Upper lobe of left lung (tissue), 6 donors: Measurements from ENCODE around the gene STAG1. TPM values are rescaled to one million over a fixed set of nuclear protein-coding genes. Genes with fewer than 3 reads are reported as not detected.
"Not testable (repeated sequence)": the region's sequence is repeated elsewhere in the genome, so short reads cannot be mapped to it uniquely, and the experiment has no call there.

Experiments
- ATAC-seq, 2 donors: fragments of 200-7000 bp; cut with Tn5 transposase; one replicate each; pipeline ENCODE4 v1.9.1; 2022; ENCODE audit warnings: mild to moderate bottlenecking in 2 of 2, moderate library complexity in 2 of 2; ENCODE audit not compliant: low FRiP score in 2 of 2
- DNase-seq, 2 donors: peaks; one replicate each; pipeline ENCODE4 v3.0.0-alpha.2; 2019 to 2020
- H3K27ac ChIP-seq, 4 donors: fragments of 200-600 bp; sonication (generic); one replicate each; pipeline ENCODE4 v1.5.1; 2016 to 2019
- H3K27me3 ChIP-seq, 4 donors: fragments of 200-600 bp; sonication (generic); one replicate each; pipeline ENCODE4 v1.5.1; 2017 to 2019
- H3K36me3 ChIP-seq, 4 donors: fragments of 200-600 bp; sonication (generic); one replicate each; pipeline ENCODE4 v1.5.1; 2016 to 2019
- H3K4me1 ChIP-seq, 4 donors: fragments of 200-600 bp; sonication (generic); one replicate each; pipeline ENCODE4 v1.5.1; 2018 to 2019
- H3K4me3 ChIP-seq, 4 donors: fragments of 200-600 bp; sonication (generic); one replicate each; pipeline ENCODE4 v1.5.1; 2017 to 2019; ENCODE audit warnings: mild to moderate bottlenecking in 2 of 4, moderate library complexity in 1 of 4
- H3K9me3 ChIP-seq, 4 donors: fragments of 200-600 bp; sonication (generic); one replicate each; pipeline ENCODE4 v1.5.1; 2018 to 2019
- EP300 ChIP-seq, 4 donors: sonication (generic); formaldehyde crosslinking; IDR thresholded peaks; one replicate each; pipeline ENCODE4 v1.5.1; 2017; ENCODE audit warnings: antibody characterized with exemption in 4 of 4, control low read depth in 2 of 4
- POLR2A ChIP-seq, 4 donors: fragments of 450-650 bp; IDR thresholded peaks; one replicate each; pipeline ENCODE4 v1.5.1; 2016 to 2017; ENCODE audit warnings: antibody characterized with exemption in 4 of 4, mild to moderate bottlenecking in 2 of 4
- POLR2AphosphoS5 ChIP-seq, 2 donors: sonication (generic); formaldehyde crosslinking; IDR thresholded peaks; one replicate each; pipeline ENCODE4 v1.5.1; 2017; ENCODE audit warnings: antibody characterized with exemption in 2 of 2
- WGBS, 2 donors: methylation state at CpG; one replicate each; pipeline ENCODE4 v1.1.5; 2017 to 2018; 5-methylcytosine and 5-hydroxymethylcytosine counted together
- total RNA-seq, 6 donors: library from RNA; depleted of rRNA in 4 of 6; stranded (reverse); fragments of >200 nt in 4 of 6; gene quantifications; one replicate each; pipeline versions ENCODE4 v1.1.0 to v1.2.1, GENCODE V29; 2016 to 2021
- TF ChIP-seq, protein P1 (sequence below), 6 experiments: fragments of 450-650 bp in 4 of 6; fragments of 200-600 bp in 2 of 6; sonication (generic) in 2 of 6; IDR thresholded peaks; one replicate each; pipeline ENCODE4 v1.5.1; 2016 to 2019; ENCODE audit warnings: antibody characterized with exemption in 6 of 6
- donor health status: DM: no; HTN: no; CAD: no; lungs with moderate emphysema.
- donor health status: DM: no; HTN: yes; CAD: no; lungs with severe emphysema.

Gene STAG1
- total RNA-seq, 6 donors from 2014 or later = 19.1 to 65.0 (median 34.2) TPM

DNA sequence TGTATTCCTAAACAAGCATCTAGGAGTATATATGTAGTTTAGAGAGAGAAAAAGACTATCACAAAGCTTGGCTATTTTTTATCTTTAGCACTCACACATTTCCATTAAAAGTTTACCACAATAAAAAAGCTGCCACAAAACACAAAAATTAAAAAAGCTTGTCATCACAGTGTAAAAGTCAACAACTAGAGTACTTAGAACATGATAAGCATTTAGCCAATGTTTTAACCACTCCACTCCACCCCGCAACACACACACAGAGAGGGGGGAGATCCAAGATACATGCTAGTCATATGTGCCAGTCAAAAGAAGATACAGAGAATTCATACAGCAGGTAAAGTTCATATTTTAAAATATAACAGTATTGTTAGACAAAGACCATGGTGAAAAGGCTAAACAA, 79.7 kb downstream of the STAG1 start:
- Histone ChIP-seq H3K27ac (no peak overlapping the region), H3K4me3 (no peak overlapping the region), H3K9me3 (no peaks in the 10 kb centered on the region), H3K4me1 (peaks cover 0 to 18% (median 11%) of the 10 kb centered on the region in 4 donors), H3K36me3 (peaks cover 0 to 4% (median 0%) of the 10 kb centered on the region in 4 donors), H3K27me3 (no peaks in the 10 kb centered on the region)
- TF ChIP-seq POLR2AphosphoS5 (IDR thresholded peaks at IDR 0.05) (no peak), POLR2A (IDR thresholded peaks at IDR 0.05) (no peak), EP300 (IDR thresholded peaks at IDR 0.05) (no peak)
- TF ChIP-seq, protein P1, sequence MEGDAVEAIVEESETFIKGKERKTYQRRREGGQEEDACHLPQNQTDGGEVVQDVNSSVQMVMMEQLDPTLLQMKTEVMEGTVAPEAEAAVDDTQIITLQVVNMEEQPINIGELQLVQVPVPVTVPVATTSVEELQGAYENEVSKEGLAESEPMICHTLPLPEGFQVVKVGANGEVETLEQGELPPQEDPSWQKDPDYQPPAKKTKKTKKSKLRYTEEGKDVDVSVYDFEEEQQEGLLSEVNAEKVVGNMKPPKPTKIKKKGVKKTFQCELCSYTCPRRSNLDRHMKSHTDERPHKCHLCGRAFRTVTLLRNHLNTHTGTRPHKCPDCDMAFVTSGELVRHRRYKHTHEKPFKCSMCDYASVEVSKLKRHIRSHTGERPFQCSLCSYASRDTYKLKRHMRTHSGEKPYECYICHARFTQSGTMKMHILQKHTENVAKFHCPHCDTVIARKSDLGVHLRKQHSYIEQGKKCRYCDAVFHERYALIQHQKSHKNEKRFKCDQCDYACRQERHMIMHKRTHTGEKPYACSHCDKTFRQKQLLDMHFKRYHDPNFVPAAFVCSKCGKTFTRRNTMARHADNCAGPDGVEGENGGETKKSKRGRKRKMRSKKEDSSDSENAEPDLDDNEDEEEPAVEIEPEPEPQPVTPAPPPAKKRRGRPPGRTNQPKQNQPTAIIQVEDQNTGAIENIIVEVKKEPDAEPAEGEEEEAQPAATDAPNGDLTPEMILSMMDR (IDR thresholded peaks at IDR 0.05) = no peak
- ATAC-seq (no peak), DNase-seq (no peak)
- WGBS, 2 donors = 78 to 91% methylated on average over 1 of the region's 1 CpG

DNA sequence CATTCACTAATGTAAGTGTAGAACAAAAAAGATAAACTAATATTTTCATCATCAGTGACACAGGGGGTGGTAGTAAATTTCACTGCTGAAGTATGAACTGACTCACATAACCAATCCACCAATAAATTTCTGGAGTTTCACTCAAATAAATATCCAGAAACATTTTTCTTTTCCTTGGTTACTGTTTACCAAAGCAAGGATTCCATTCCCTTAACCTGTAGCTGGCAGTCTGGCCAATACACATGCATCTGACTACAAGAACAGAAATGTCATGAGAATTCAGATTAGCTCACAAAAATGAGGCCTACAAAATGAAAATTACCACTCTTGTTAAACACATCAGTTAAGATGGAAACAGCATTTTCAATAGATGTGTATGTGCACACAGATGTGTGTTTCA, 80.3 kb downstream of the STAG1 start:
- no peak for ATAC-seq
- no peaks in the 10 kb centered on the region for H3K9me3 ChIP-seq
- H3K36me3 ChIP-seq = peaks cover 0 to 4% (median 0%) of the 10 kb centered on the region in 4 donors
- H3K27ac ChIP-seq = no peak overlapping the region
- no peak for TF ChIP-seq POLR2AphosphoS5 (IDR thresholded peaks at IDR 0.05)
- no peak for TF ChIP-seq EP300 (IDR thresholded peaks at IDR 0.05)
- no peak for TF ChIP-seq POLR2A (IDR thresholded peaks at IDR 0.05)
- TF ChIP-seq, protein P1 (IDR thresholded peaks at IDR 0.05) = no peak
- DNase-seq = no peak
- H3K4me3 ChIP-seq = no peak overlapping the region
- H3K27me3 ChIP-seq = no peaks in the 10 kb centered on the region
- peaks cover 0 to 18% (median 11%) of the 10 kb centered on the region in 4 donors for H3K4me1 ChIP-seq

DNA sequence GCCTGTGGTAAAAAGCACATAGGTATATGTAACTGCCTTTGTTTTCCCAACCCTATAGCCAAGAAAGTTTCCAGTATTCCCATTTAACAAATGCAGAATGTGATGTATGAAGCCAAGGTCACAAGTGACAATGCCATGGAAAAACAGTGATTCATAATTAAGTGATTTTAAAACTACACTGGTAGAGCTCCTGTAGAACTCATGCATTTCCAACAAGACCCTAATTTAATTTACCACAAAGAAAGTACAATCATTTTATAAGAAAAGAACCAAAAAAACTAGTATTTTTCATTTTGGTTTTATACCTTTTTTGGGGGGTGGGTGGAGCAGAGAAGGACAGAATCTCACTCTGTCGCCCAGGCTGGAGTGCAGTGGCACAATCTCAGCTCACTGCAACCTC, 82.0 kb downstream of the STAG1 start:
- no peak overlapping the region for H3K27ac ChIP-seq
- H3K4me1 ChIP-seq = peaks cover 0 to 18% (median 11%) of the 10 kb centered on the region in 4 donors
- H3K4me3 ChIP-seq = no peak overlapping the region
- 94 to 100% methylated on average over 1 of the region's 1 CpG for WGBS, 2 donors
- no peak for ATAC-seq
- peaks cover 0 to 4% (median 0%) of the 10 kb centered on the region in 4 donors for H3K36me3 ChIP-seq
- no peak for DNase-seq
- TF ChIP-seq POLR2A (IDR thresholded peaks at IDR 0.05) = no peak
- TF ChIP-seq POLR2AphosphoS5 (IDR thresholded peaks at IDR 0.05) = no peak
- TF ChIP-seq, protein P1 (IDR thresholded peaks at IDR 0.05) = no peak
- TF ChIP-seq EP300 (IDR thresholded peaks at IDR 0.05) = no peak
- H3K9me3 ChIP-seq = no peaks in the 10 kb centered on the region
- H3K27me3 ChIP-seq = no peaks in the 10 kb centered on the region

DNA sequence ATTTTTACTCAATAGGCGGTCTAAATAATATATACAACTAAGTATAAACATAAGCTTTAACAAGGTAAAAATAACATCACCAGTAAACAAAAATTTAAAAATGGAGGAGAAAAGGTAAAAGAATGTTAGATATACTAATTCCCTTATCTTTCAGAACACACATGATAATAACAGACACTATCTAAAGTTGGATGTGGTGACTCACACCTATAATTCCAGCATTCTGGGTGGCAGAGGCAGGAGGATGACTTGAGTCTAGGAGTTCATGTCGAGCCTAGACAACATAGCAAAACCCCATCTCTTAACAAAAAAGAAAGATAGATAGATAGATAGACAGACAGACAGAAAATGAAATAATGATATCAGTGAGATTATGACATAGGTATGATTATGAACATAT, 85.1 kb downstream of the STAG1 start:
- no peak for DNase-seq
- no peaks in the 10 kb centered on the region for H3K27me3 ChIP-seq
- no peak overlapping the region for H3K4me3 ChIP-seq
- peaks cover 0 to 4% (median 0%) of the 10 kb centered on the region in 4 donors for H3K36me3 ChIP-seq
- peaks cover 0 to 12% (median 7%) of the 10 kb centered on the region in 4 donors for H3K4me1 ChIP-seq
- TF ChIP-seq POLR2A (IDR thresholded peaks at IDR 0.05) (no peak), EP300 (IDR thresholded peaks at IDR 0.05) (no peak), POLR2AphosphoS5 (IDR thresholded peaks at IDR 0.05) (no peak)
- TF ChIP-seq, protein P1 (IDR thresholded peaks at IDR 0.05) = no peak
- H3K9me3 ChIP-seq = no peaks in the 10 kb centered on the region
- whole genome bisulfite sequencing, 2 donors = 92 to 93% methylated on average over 2 of the region's 2 CpGs
- no peak for ATAC-seq
- H3K27ac ChIP-seq = no peak overlapping the region

DNA sequence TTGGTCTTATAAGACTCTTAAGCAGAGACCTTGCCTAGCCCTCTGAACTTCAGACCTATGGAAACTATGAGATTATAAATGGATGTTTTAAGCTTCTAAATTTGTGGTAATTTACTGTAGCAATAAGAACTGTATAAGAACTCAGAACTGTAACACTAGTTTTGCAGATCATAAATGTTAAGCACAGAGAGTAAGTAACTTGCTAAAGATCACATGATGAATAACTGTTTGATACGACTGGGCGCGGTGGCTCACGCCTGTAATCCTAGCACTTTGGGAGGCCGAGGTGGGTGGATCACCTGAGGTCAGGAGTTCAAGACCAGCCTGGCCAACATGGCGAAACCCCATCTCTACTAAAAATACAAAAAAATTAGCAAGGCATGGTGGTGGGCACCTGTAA, 85.9 kb downstream of the STAG1 start:
- H3K36me3 ChIP-seq, H3K4me3 ChIP-seq, H3K27ac ChIP-seq, H3K9me3 ChIP-seq, H3K4me1 ChIP-seq, DNase-seq, ATAC-seq, H3K27me3 ChIP-seq: not testable (repeated sequence)
- 85 to 96% methylated on average over 6 of the region's 6 CpGs for WGBS, 2 donors
